ENCODE measurements around the gene SRPK2. TPM values are rescaled to one million over a fixed set of nuclear protein-coding genes. Genes with fewer than 3 reads are reported as not detected.

The SRPK2 gene
- total and polyA plus RNA-seq, 9 donors = 28.4 to 45.1 (median 34.8) TPM

- Histone ChIP-seq H3K4me1 (ENCODE audit: control insufficient read depth, insufficient read depth, low read length) (no peaks in the 10 kb centered on the region), H3K4me3 (ENCODE audit: low read length) (no peak overlapping the region), H3K36me3 (ENCODE audit: control insufficient read depth, insufficient read depth, low read length) (no peaks in the 10 kb centered on the region), H3K27ac (ENCODE audit: low read length) (no peak overlapping the region), H3K27me3 (ENCODE audit: control insufficient read depth, insufficient read depth, low read length) (no peaks in the 10 kb centered on the region), H3K9me3 (replicated peaks; ENCODE audit: control insufficient read depth, low read depth, low read length) (peaks cover 6% of the 10 kb centered on the region)
- no peak for DNase-seq
- no CpG with 5 or more reads among the region's 3 CpGs for WGBS (ENCODE audit: insufficient coverage)
Measured at GRCh38 chr7:105230486-105230885, 158.2 kb downstream of the SRPK2 start.

GRCh38 chr7:105229641-105230040, 159.1 kb downstream of the SRPK2 start:
- H3K27me3 ChIP-seq (ENCODE audit: control insufficient read depth, insufficient read depth, low read length) = no peaks in the 10 kb centered on the region
- H3K9me3 ChIP-seq (replicated peaks; ENCODE audit: control insufficient read depth, low read depth, low read length) = peaks cover 6% of the 10 kb centered on the region
- H3K4me3 ChIP-seq (ENCODE audit: low read length) = no peak overlapping the region
- 91% methylated on average over 5 of the region's 5 CpGs for WGBS (ENCODE audit: insufficient coverage)
- DNase-seq = no peak
- H3K4me1 ChIP-seq (ENCODE audit: control insufficient read depth, insufficient read depth, low read length) = no peaks in the 10 kb centered on the region
- H3K27ac ChIP-seq (ENCODE audit: low read length) = no peak overlapping the region
- H3K36me3 ChIP-seq (ENCODE audit: control insufficient read depth, insufficient read depth, low read length) = no peaks in the 10 kb centered on the region

- Histone ChIP-seq H3K4me3 (ENCODE audit: low read length) (no peak overlapping the region), H3K27ac (ENCODE audit: low read length) (no peak overlapping the region), H3K4me1 (ENCODE audit: control insufficient read depth, insufficient read depth, low read length) (no peaks in the 10 kb centered on the region), H3K36me3 (ENCODE audit: control insufficient read depth, insufficient read depth, low read length) (no peaks in the 10 kb centered on the region), H3K27me3 (ENCODE audit: control insufficient read depth, insufficient read depth, low read length) (no peaks in the 10 kb centered on the region), H3K9me3 (replicated peaks; ENCODE audit: control insufficient read depth, low read depth, low read length) (peaks cover 6% of the 10 kb centered on the region)
- 83% methylated on average over 16 of the region's 20 CpGs for WGBS (ENCODE audit: insufficient coverage)
- no peak for DNase-seq
Measured at GRCh38 chr7:105228555-105228954, 160.2 kb downstream of the SRPK2 start.

- DNase-seq = no peak
- WGBS (ENCODE audit: insufficient coverage) = no CpG with 5 or more reads among the region's 2 CpGs
Measured at GRCh38 chr7:105227391-105227790, 161.3 kb downstream of the SRPK2 start.

GRCh38 chr7:105224884-105225651, 163.7 kb downstream of the SRPK2 start:
- no peak overlapping the region for H3K27ac ChIP-seq (ENCODE audit: low read length)
- WGBS (ENCODE audit: insufficient coverage) = 0% methylated on average over 1 of the region's 6 CpGs

More at GRCh38 chr7:105227391-105227790, 161.3 kb downstream of the SRPK2 start:
- H3K27me3 ChIP-seq (ENCODE audit: control insufficient read depth, insufficient read depth, low read length) = no peaks in the 10 kb centered on the region
- H3K36me3 ChIP-seq (ENCODE audit: control insufficient read depth, insufficient read depth, low read length) = no peaks in the 10 kb centered on the region
- H3K27ac ChIP-seq (ENCODE audit: low read length) = no peak overlapping the region
- H3K4me3 ChIP-seq (ENCODE audit: low read length) = no peak overlapping the region
- H3K4me1 ChIP-seq (ENCODE audit: control insufficient read depth, insufficient read depth, low read length) = peaks cover 4% of the 10 kb centered on the region
- H3K9me3 ChIP-seq (replicated peaks; ENCODE audit: control insufficient read depth, low read depth, low read length) = peaks cover 6% of the 10 kb centered on the region

DNA sequence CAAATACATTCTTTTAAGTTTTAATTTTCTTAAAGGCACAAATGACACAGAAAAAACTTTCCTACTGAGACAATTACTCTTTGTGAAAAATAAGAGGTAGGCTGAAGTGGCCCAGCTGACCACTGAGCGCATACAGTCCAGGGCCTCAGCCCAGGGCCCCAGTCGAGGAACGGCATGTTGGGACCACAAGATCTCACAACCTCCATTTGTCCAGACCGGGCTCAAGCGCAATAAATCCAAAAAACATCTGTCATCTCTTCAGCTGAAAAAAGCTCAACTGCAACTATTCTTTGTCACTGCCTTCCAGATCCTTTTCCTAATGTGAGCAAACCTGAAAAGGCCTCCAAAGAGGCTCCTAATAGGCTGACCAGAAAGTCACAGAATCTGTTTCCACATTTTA, 165.8 kb downstream of the SRPK2 start:
- DNase-seq = peak; percentile 54
- H3K4me1 ChIP-seq (ENCODE audit: control insufficient read depth, insufficient read depth, low read length) = peaks cover 4% of the 10 kb centered on the region
- H3K4me3 ChIP-seq (ENCODE audit: low read length) = no peak overlapping the region
- H3K27ac ChIP-seq (ENCODE audit: low read length) = peak overlapping the region; percentile 31
- 24% methylated on average over 4 of the region's 5 CpGs for WGBS (ENCODE audit: insufficient coverage)
- H3K27me3 ChIP-seq (ENCODE audit: control insufficient read depth, insufficient read depth, low read length) = no peaks in the 10 kb centered on the region
- no peaks in the 10 kb centered on the region for H3K36me3 ChIP-seq (ENCODE audit: control insufficient read depth, insufficient read depth, low read length)
- H3K9me3 ChIP-seq (replicated peaks; ENCODE audit: control insufficient read depth, low read depth, low read length) = peaks cover 3% of the 10 kb centered on the region

More at GRCh38 chr7:105224884-105225651, 163.7 kb downstream of the SRPK2 start:
- Histone ChIP-seq H3K4me1 (ENCODE audit: control insufficient read depth, insufficient read depth, low read length) (peaks cover 4% of the 10 kb centered on the region), H3K4me3 (ENCODE audit: low read length) (no peak overlapping the region), H3K9me3 (replicated peaks; ENCODE audit: control insufficient read depth, low read depth, low read length) (peaks cover 6% of the 10 kb centered on the region), H3K27me3 (ENCODE audit: control insufficient read depth, insufficient read depth, low read length) (no peaks in the 10 kb centered on the region), H3K36me3 (ENCODE audit: control insufficient read depth, insufficient read depth, low read length) (no peaks in the 10 kb centered on the region)
- peak; percentile 70 for DNase-seq

DNA sequence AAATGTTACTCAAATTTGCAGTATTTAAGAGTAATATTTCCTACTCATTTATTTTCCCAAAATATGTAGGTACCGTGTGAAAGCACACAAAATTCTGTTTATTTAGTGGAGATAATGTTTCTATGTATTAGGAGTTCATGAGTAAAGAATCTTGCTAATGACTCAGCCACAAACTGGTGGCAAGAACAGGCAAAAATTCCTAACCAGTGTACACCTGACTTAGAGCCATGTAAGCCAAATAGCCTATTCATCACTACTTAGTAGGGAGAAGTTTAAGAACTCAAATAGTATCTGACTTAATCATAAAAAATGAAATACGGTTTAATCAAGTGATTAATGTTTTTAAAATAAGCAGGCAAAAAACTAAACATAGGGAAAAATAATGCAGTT, 169.0 kb downstream of the SRPK2 start:
- Histone ChIP-seq H3K4me1 (ENCODE audit: control insufficient read depth, insufficient read depth, low read length) (peaks cover 4% of the 10 kb centered on the region), H3K27me3 (ENCODE audit: control insufficient read depth, insufficient read depth, low read length) (no peaks in the 10 kb centered on the region), H3K27ac (ENCODE audit: low read length) (no peak overlapping the region), H3K9me3 (replicated peaks; ENCODE audit: control insufficient read depth, low read depth, low read length) (no peaks in the 10 kb centered on the region), H3K4me3 (ENCODE audit: low read length) (no peak overlapping the region), H3K36me3 (ENCODE audit: control insufficient read depth, insufficient read depth, low read length) (no peaks in the 10 kb centered on the region)
- WGBS (ENCODE audit: insufficient coverage) = no CpG with 5 or more reads among the region's 2 CpGs
- DNase-seq = no peak

DNA sequence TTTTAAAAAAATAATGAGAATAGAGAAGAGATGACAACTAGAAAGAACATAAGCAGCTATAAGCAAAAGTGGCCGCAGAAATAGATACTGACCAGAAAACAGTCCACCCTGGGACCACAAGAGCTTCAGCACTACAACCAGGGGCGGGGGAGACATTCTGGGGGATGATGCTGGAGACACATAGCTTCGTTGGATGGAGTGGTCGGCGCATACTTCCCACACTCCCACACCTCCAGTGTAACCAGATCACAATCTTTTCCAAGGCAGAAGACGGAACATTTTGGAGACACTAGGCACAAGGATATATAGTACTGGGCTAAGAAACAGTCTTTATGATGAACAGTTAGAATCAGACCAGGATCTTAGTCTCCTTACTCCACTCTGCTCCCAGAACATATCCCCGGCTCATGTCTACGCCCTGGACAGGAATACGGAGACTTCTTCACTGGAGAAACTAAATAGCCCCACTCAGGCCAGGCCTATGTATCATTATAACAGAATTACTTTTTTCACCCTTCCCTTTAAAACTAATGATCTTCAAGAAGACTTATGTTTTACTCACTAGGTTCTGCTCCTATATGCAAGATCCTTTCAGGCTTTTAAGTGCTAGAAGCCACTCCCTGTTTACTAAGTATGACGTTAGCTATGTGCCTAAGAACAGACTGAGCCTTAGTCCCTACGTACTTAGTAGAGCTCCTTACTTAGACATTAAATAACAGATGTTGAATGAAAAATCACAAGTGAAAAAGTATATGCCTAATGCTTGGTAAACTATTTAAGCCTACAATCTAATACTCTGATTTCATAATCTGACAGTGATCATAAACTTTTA, 169.6 kb downstream of the SRPK2 start:
- 97% methylated on average over 3 of the region's 11 CpGs for WGBS (ENCODE audit: insufficient coverage)
- Histone ChIP-seq H3K36me3 (ENCODE audit: control insufficient read depth, insufficient read depth, low read length) (no peaks in the 10 kb centered on the region), H3K4me3 (ENCODE audit: low read length) (no peak overlapping the region), H3K27me3 (ENCODE audit: control insufficient read depth, insufficient read depth, low read length) (no peaks in the 10 kb centered on the region), H3K27ac (ENCODE audit: low read length) (no peak overlapping the region), H3K9me3 (replicated peaks; ENCODE audit: control insufficient read depth, low read depth, low read length) (no peaks in the 10 kb centered on the region), H3K4me1 (ENCODE audit: control insufficient read depth, insufficient read depth, low read length) (peaks cover 4% of the 10 kb centered on the region)
- no peak for DNase-seq

- Histone ChIP-seq H3K4me1 (ENCODE audit: control insufficient read depth, insufficient read depth, low read length) (peaks cover 4% of the 10 kb centered on the region), H3K9me3 (replicated peaks; ENCODE audit: control insufficient read depth, low read depth, low read length) (no peaks in the 10 kb centered on the region), H3K4me3 (ENCODE audit: low read length) (no peak overlapping the region), H3K36me3 (ENCODE audit: control insufficient read depth, insufficient read depth, low read length) (no peaks in the 10 kb centered on the region), H3K27me3 (ENCODE audit: control insufficient read depth, insufficient read depth, low read length) (no peaks in the 10 kb centered on the region), H3K27ac (ENCODE audit: low read length) (no peak overlapping the region)
- no peak for DNase-seq
- no CpG with 5 or more reads among the region's 4 CpGs for WGBS (ENCODE audit: insufficient coverage)
Measured at GRCh38 chr7:105218215-105218614, 170.5 kb downstream of the SRPK2 start.

- Histone ChIP-seq H3K4me3 (ENCODE audit: low read length) (no peak overlapping the region), H3K9me3 (replicated peaks; ENCODE audit: control insufficient read depth, low read depth, low read length) (no peaks in the 10 kb centered on the region), H3K4me1 (ENCODE audit: control insufficient read depth, insufficient read depth, low read length) (no peaks in the 10 kb centered on the region), H3K27me3 (ENCODE audit: control insufficient read depth, insufficient read depth, low read length) (no peaks in the 10 kb centered on the region), H3K36me3 (ENCODE audit: control insufficient read depth, insufficient read depth, low read length) (no peaks in the 10 kb centered on the region), H3K27ac (ENCODE audit: low read length) (no peak overlapping the region)
- no peak for DNase-seq
- 71% methylated on average over 2 of the region's 3 CpGs for WGBS (ENCODE audit: insufficient coverage)
Measured at GRCh38 chr7:105216786-105217185, 171.9 kb downstream of the SRPK2 start.

Measured in muscle of leg (tissue), 11 donors.